HEK293 (cell line): ENCODE results near the gene UHRF1.

Experiments
- CTCF ChIA-PET: fragments of 350-600 bp; formaldehyde crosslinking; extraction: SDS; loops from one replicate; lab custom pipeline; 2021; ENCODE audit warnings: antibody characterized with exemption; lab: Yijun Ruan, JAX
- POLR2A ChIA-PET: fragments of 300-600 bp; formaldehyde crosslinking; extraction: SDS; loops from one replicate; lab custom pipeline; 2020; ENCODE audit warnings: antibody characterized with exemption, inconsistent platforms; lab: Yijun Ruan, JAX
- H3K27ac ChIP-seq: fragments of 200-500 bp; sonication (Bioruptor generic); 2 replicates; pipeline ENCODE4 v1.5.1; 2014; ENCODE audit warnings: low read depth, low read length, control low read depth, inconsistent platforms; ENCODE audit errors: extremely low read depth
- H3K36me3 ChIP-seq, 2 experiments: fragments of 200-500 bp in 1 of 2; sonication (Bioruptor generic) in 1 of 2; 1 replicate in 1 of 2; 2 replicates in 1 of 2; pipeline ENCODE4 v1.5.1; 2014 to 2017; ENCODE audit warnings: inconsistent platforms in 2 of 2, low read length in 2 of 2; ENCODE audit not compliant: control insufficient read depth in 2 of 2, insufficient read depth in 1 of 2
- H3K4me1 ChIP-seq: fragments of 200-500 bp; sonication (Bioruptor generic); 2 replicates; pipeline ENCODE4 v1.5.1; 2014; ENCODE audit warnings: mild to moderate bottlenecking, low read length, inconsistent platforms; ENCODE audit not compliant: control insufficient read depth, insufficient read depth
- H3K4me3 ChIP-seq: 2 replicates; pipeline ENCODE4 v1.5.1; 2011; ENCODE audit warnings: low read depth, mild to moderate bottlenecking, control low read depth, low read length, moderate library complexity
- H3K9me3 ChIP-seq: fragments of 200-500 bp; sonication (Bioruptor generic); 2 replicates; pipeline ENCODE4 v1.5.1; 2014; ENCODE audit warnings: low read depth, low read length, inconsistent platforms; ENCODE audit not compliant: control insufficient read depth, insufficient read depth
- GLIS2 ChIP-seq: fragments of 450-650 bp; formaldehyde crosslinking; IDR thresholded peaks from 2 replicates; pipeline ENCODE4 v1.5.1; 2016; ENCODE audit warnings: missing biosample characterization, missing genetic modification characterization
- HOXC10 ChIP-seq: sonication (generic); formaldehyde crosslinking; IDR thresholded peaks from 2 replicates; pipeline ENCODE4 v1.8.1; 2023; ENCODE audit warnings: mild to moderate bottlenecking, missing genetic modification reagents
- IKZF3 ChIP-seq: fragments of 450-650 bp; IDR thresholded peaks from 2 replicates; pipeline ENCODE4 v1.5.0; 2018; ENCODE audit warnings: missing biosample characterization, mild to moderate bottlenecking, missing genetic modification characterization, moderate library complexity
- KLF10 ChIP-seq: fragments of 450-650 bp; IDR thresholded peaks from 2 replicates; pipeline ENCODE4 v1.5.1; 2018; ENCODE audit warnings: missing biosample characterization, mild to moderate bottlenecking, missing genetic modification characterization
- MYNN ChIP-seq: fragments of 450-650 bp; formaldehyde crosslinking; IDR thresholded peaks from 2 replicates; pipeline ENCODE4 v1.5.1; 2016; ENCODE audit warnings: missing biosample characterization, missing genetic modification characterization, borderline replicate concordance
- SALL2 ChIP-seq: fragments of 450-650 bp; formaldehyde crosslinking; IDR thresholded peaks from 2 replicates; pipeline ENCODE4 v1.5.0; 2017; ENCODE audit warnings: missing biosample characterization, mild to moderate bottlenecking, missing genetic modification characterization, borderline replicate concordance
- SP3 ChIP-seq: fragments of 450-650 bp; formaldehyde crosslinking; IDR thresholded peaks from 2 replicates; pipeline ENCODE4 v1.5.1; 2016; ENCODE audit warnings: missing biosample characterization, missing genetic modification characterization
- SP7 ChIP-seq: fragments of 450-650 bp; formaldehyde crosslinking; IDR thresholded peaks from 2 replicates; pipeline ENCODE4 v1.5.1; 2016; ENCODE audit warnings: missing biosample characterization, missing genetic modification characterization
- YY2 ChIP-seq: fragments of 450-650 bp; formaldehyde crosslinking; IDR thresholded peaks from 2 replicates; pipeline ENCODE4 v1.5.1; 2016; ENCODE audit warnings: missing biosample characterization, missing genetic modification characterization
- ZBTB11 ChIP-seq: fragments of 450-650 bp; formaldehyde crosslinking; conservative IDR thresholded peaks from 2 replicates; pipeline ENCODE4 v1.5.1; 2016; ENCODE audit warnings: low read depth, missing biosample characterization, missing genetic modification characterization
- ZBTB17 ChIP-seq: fragments of 450-650 bp; formaldehyde crosslinking; IDR thresholded peaks from 2 replicates; pipeline ENCODE4 v1.5.1; 2016; ENCODE audit warnings: missing biosample characterization, missing genetic modification characterization
- ZBTB7A ChIP-seq: fragments of 450-650 bp; formaldehyde crosslinking; IDR thresholded peaks from 2 replicates; pipeline ENCODE4 v1.5.1; 2016; ENCODE audit warnings: low read depth, missing biosample characterization, missing genetic modification characterization
- ZFP41 ChIP-seq: fragments of 450-650 bp; formaldehyde crosslinking; IDR thresholded peaks from 2 replicates; pipeline ENCODE4 v1.5.1; 2016; ENCODE audit warnings: missing biosample characterization, missing genetic modification characterization, borderline replicate concordance
- ZNF10 ChIP-seq: fragments of 450-650 bp; formaldehyde crosslinking; IDR thresholded peaks from 2 replicates; pipeline ENCODE4 v1.5.1; 2017; ENCODE audit warnings: missing biosample characterization, missing genetic modification characterization
- ZNF114 ChIP-seq: fragments of 450-650 bp; formaldehyde crosslinking; IDR thresholded peaks from 2 replicates; pipeline ENCODE4 v1.5.0; 2017; ENCODE audit warnings: missing biosample characterization, missing genetic modification characterization
- ZNF133 ChIP-seq: fragments of 450-650 bp; formaldehyde crosslinking; IDR thresholded peaks from 2 replicates; pipeline ENCODE4 v1.5.1; 2016; ENCODE audit warnings: missing biosample characterization, missing genetic modification characterization
- ZNF146 ChIP-seq: fragments of 450-650 bp; formaldehyde crosslinking; IDR thresholded peaks from 2 replicates; pipeline ENCODE4 v1.5.1; 2016; ENCODE audit warnings: missing biosample characterization, missing genetic modification characterization
- ZNF174 ChIP-seq: fragments of 450-650 bp; formaldehyde crosslinking; IDR thresholded peaks from 2 replicates; pipeline ENCODE4 v1.5.0; 2017; ENCODE audit warnings: missing biosample characterization, mild to moderate bottlenecking, missing genetic modification characterization
- ZNF175 ChIP-seq: fragments of 450-650 bp; formaldehyde crosslinking; IDR thresholded peaks from 2 replicates; pipeline ENCODE4 v1.5.1; 2016; ENCODE audit warnings: missing biosample characterization, missing genetic modification characterization
- ZNF362 ChIP-seq: fragments of 450-650 bp; formaldehyde crosslinking; IDR thresholded peaks from 2 replicates; pipeline ENCODE4 v1.5.1; 2016; ENCODE audit warnings: missing biosample characterization, missing genetic modification characterization
- ZNF391 ChIP-seq: fragments of 450-650 bp; formaldehyde crosslinking; IDR thresholded peaks from 2 replicates; pipeline ENCODE4 v1.5.1; 2016; ENCODE audit warnings: low read depth, missing biosample characterization, missing genetic modification characterization, borderline replicate concordance
- ZNF549 ChIP-seq: fragments of 450-650 bp; IDR thresholded peaks from 2 replicates; pipeline ENCODE4 v1.5.1; 2018; ENCODE audit warnings: missing biosample characterization, missing genetic modification characterization, mild to moderate bottlenecking, inconsistent platforms, moderate library complexity
- ZNF560 ChIP-seq: fragments of 450-650 bp; formaldehyde crosslinking; IDR thresholded peaks from 2 replicates; pipeline ENCODE4 v1.5.1; 2017; ENCODE audit warnings: missing biosample characterization, missing genetic modification characterization, borderline replicate concordance
- ZNF704 ChIP-seq: fragments of 450-650 bp; formaldehyde crosslinking; IDR thresholded peaks from 2 replicates; pipeline ENCODE4 v1.5.1; 2016; ENCODE audit warnings: missing biosample characterization, missing genetic modification characterization
- ZNF707 ChIP-seq: fragments of 450-650 bp; formaldehyde crosslinking; IDR thresholded peaks from 2 replicates; pipeline ENCODE4 v1.5.1; 2016; ENCODE audit warnings: missing biosample characterization, missing genetic modification characterization
- ZNF747 ChIP-seq: fragments of 450-650 bp; formaldehyde crosslinking; IDR thresholded peaks from 2 replicates; pipeline ENCODE4 v1.5.1; 2016; ENCODE audit warnings: missing biosample characterization, missing genetic modification characterization
- ZNF791 ChIP-seq: fragments of 450-650 bp; formaldehyde crosslinking; IDR thresholded peaks from 2 replicates; pipeline ENCODE4 v1.5.1; 2016; ENCODE audit warnings: missing biosample characterization, missing genetic modification characterization
- ZSCAN16 ChIP-seq: fragments of 450-650 bp; formaldehyde crosslinking; IDR thresholded peaks from 2 replicates; pipeline ENCODE4 v1.5.1; 2016; ENCODE audit warnings: missing biosample characterization, missing genetic modification characterization
- TF ChIP-seq, protein P1 (sequence below): fragments of 450-650 bp; formaldehyde crosslinking; IDR thresholded peaks from 2 replicates; pipeline ENCODE4 v1.5.1; 2016; ENCODE audit warnings: missing biosample characterization, missing genetic modification characterization, low read depth

The UHRF1 gene

DNA sequence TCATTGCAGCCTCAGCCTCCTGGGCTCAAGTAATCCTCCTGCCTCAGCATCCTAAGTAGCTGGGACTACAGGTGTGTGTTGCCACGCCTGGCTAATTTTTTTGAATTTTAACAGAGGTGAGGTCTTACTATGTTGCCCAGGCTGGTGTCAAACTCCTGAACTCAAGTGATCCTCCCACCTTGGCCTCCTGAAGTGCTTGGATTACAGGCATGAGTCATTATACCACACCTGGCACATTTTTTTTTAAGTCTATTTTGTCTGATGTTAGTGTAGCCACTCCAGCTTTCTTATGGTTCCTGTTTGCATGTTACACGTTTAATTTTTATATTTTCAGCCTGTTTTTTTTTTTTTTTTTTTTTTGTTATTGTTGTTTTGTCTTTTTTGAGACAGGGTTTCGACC is 84.4 kb downstream of the UHRF1 start (continued):
- TF ChIP-seq ZNF791 (tag by site-specific recombination) (no peak), ZNF747 (tag by site-specific recombination) (no peak), ZNF560 (tag by site-specific recombination) (no peak), ZNF146 (tag by site-specific recombination) (no peak), ZFP41 (tag by site-specific recombination) (no peak), ZNF175 (tag by site-specific recombination) (no peak), GLIS2 (tag by site-specific recombination) (no peak), ZBTB17 (tag by site-specific recombination) (no peak), ZNF10 (tag by site-specific recombination) (no peak), KLF10 (tag by site-specific recombination) (no peak), ZSCAN16 (tag by site-specific recombination) (peak; percentile 55; the same call in 1 of the 2 replicates), YY2 (no peak), ZNF362 (tag by site-specific recombination) (no peak), ZNF133 (no peak), ZNF391 (tag by site-specific recombination) (no peak), ZNF174 (tag by site-specific recombination) (no peak), ZNF114 (tag by site-specific recombination) (no peak), ZBTB11 (no peak), SP3 (tag by site-specific recombination) (no peak)
- TF ChIP-seq, protein P1, sequence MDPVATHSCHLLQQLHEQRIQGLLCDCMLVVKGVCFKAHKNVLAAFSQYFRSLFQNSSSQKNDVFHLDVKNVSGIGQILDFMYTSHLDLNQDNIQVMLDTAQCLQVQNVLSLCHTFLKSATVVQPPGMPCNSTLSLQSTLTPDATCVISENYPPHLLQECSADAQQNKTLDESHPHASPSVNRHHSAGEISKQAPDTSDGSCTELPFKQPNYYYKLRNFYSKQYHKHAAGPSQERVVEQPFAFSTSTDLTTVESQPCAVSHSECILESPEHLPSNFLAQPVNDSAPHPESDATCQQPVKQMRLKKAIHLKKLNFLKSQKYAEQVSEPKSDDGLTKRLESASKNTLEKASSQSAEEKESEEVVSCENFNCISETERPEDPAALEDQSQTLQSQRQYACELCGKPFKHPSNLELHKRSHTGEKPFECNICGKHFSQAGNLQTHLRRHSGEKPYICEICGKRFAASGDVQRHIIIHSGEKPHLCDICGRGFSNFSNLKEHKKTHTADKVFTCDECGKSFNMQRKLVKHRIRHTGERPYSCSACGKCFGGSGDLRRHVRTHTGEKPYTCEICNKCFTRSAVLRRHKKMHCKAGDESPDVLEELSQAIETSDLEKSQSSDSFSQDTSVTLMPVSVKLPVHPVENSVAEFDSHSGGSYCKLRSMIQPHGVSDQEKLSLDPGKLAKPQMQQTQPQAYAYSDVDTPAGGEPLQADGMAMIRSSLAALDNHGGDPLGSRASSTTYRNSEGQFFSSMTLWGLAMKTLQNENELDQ (tag by site-specific recombination), result no peak

- H3K4me1 ChIP-seq, result no peaks in the 10 kb centered on the region
- H3K4me3 ChIP-seq, result no peak overlapping the region
- CTCF ChIA-PET, result interaction anchor here (0.7 kb wide), 1 partner anchor 126 kb away, joined by 3 read pairs; no protein-coding TSS in a partner anchor
- POLR2A ChIA-PET, result no interaction called here
- no peak overlapping the region for H3K27ac ChIP-seq
- no peaks in the 10 kb centered on the region for H3K9me3 ChIP-seq
- no peak for TF ChIP-seq IKZF3 (tag by site-specific recombination)
- TF ChIP-seq SALL2, result no peak
- no peak for TF ChIP-seq ZNF549
- no peak for TF ChIP-seq ZNF707 (tag by site-specific recombination)
- TF ChIP-seq MYNN (tag by site-specific recombination), result no peak
- TF ChIP-seq ZNF704, result no peak
- no peak for TF ChIP-seq HOXC10 (CRISPR knock-in tag)
- no peak for TF ChIP-seq ZBTB7A (tag by site-specific recombination)
- no peak for TF ChIP-seq ZNF560 (tag by site-specific recombination)
- no peak for TF ChIP-seq SP7 (tag by site-specific recombination)
- peaks cover 9 to 12% of the 10 kb centered on the region in 2 experiments; a peak in 2 of 3 replicates for H3K36me3 ChIP-seq
These were observed 87.4 kb downstream of the UHRF1 start for GRCh38 chr19:4996701-4997100.
